PC-3 (cell line): ENCODE data around the gene HACD4. TPM values are rescaled to one million over a fixed set of nuclear protein-coding genes. Genes with fewer than 3 reads are reported as not detected.

Source experiments
- ATAC-seq: fragments of 200-7000 bp; cut with Tn5 transposase; 2 replicates; pipeline ENCODE4 v1.9.1; 2020; ENCODE audit warnings: mild to moderate bottlenecking, moderate library complexity
- BruUV-seq: library from RNA; stranded (reverse); fragments of 400-500 nt; replicated peaks from 2 replicates; lab custom pipeline; 2021; lab: Mats Ljungman, UMichigan
- CTCF ChIA-PET: fragments of 300-600 bp; sonication (Branson Sonifier 250); formaldehyde crosslinking; loops from one replicate; lab custom pipeline; 2022; ENCODE audit warnings: antibody characterized with exemption; lab: Charles Lee
- POLR2A ChIA-PET: fragments of 300-600 bp; sonication (Branson Sonifier 250); formaldehyde crosslinking; loops from one replicate; lab custom pipeline; 2022; ENCODE audit warnings: antibody characterized with exemption; ENCODE audit not compliant: unreplicated experiment; lab: Charles Lee
- DNase-seq: peaks from one replicate; pipeline ENCODE4 v3.0.0-alpha.2; 2015
- H2AFZ ChIP-seq: fragments of 300-600 bp; sonication (generic); 2 replicates; pipeline ENCODE4 v1.6.0; 2016; ENCODE audit warnings: antibody characterized with exemption, low read length
- H3F3A ChIP-seq: fragments of 300-600 bp; sonication (generic); one replicate; pipeline ENCODE4 v1.6.0; 2017; ENCODE audit warnings: antibody characterized with exemption, low read length, control low read depth, mild to moderate bottlenecking; ENCODE audit not compliant: unreplicated experiment
- H3K27ac ChIP-seq: fragments of 300-600 bp; sonication (generic); 2 replicates; pipeline ENCODE4 v1.5.1; 2016; ENCODE audit warnings: mild to moderate bottlenecking, low read length
- H3K27me3 ChIP-seq: fragments of 300-600 bp; sonication (generic); 2 replicates; pipeline ENCODE4 v1.6.1; 2016; ENCODE audit warnings: low read length, mixed read lengths
- H3K36me3 ChIP-seq: fragments of 300-600 bp; sonication (generic); 2 replicates; pipeline ENCODE4 v1.6.1; 2016; ENCODE audit warnings: low read depth, mixed run types, low read length, mixed read lengths
- H3K4me1 ChIP-seq: fragments of 300-600 bp; sonication (generic); 2 replicates; pipeline ENCODE4 v1.5.1; 2016; ENCODE audit warnings: low read length; ENCODE audit not compliant: insufficient read depth
- H3K4me2 ChIP-seq: fragments of 300-600 bp; sonication (generic); 2 replicates; pipeline ENCODE4 v1.6.0; 2016; ENCODE audit warnings: low read length
- H3K4me3 ChIP-seq: fragments of 300-600 bp; sonication (generic); 2 replicates; pipeline ENCODE4 v1.5.1; 2016; ENCODE audit warnings: mild to moderate bottlenecking, low read length, mixed read lengths
- H3K79me2 ChIP-seq: fragments of 300-600 bp; sonication (generic); 2 replicates; pipeline ENCODE4 v1.6.1; 2017; ENCODE audit warnings: low read length, mixed read lengths
- H3K9ac ChIP-seq: fragments of 300-600 bp; sonication (generic); 2 replicates; pipeline ENCODE4 v1.6.0; 2016; ENCODE audit warnings: mild to moderate bottlenecking, low read length
- H3K9me2 ChIP-seq: fragments of 300-600 bp; sonication (generic); replicated peaks from 2 replicates; pipeline ENCODE4 v1.6.1; 2016; ENCODE audit warnings: mixed run types, low read length, mixed read lengths
- H3K9me3 ChIP-seq: fragments of 300-600 bp; sonication (generic); 2 replicates; pipeline ENCODE4 v1.6.1; 2016; ENCODE audit warnings: low read length, mixed read lengths
- H4K20me1 ChIP-seq: fragments of 300-600 bp; sonication (generic); 2 replicates; pipeline ENCODE4 v1.6.1; 2016; ENCODE audit warnings: low read length, mixed read lengths
- EZH2 ChIP-seq: fragments of 300-600 bp; sonication (generic); IDR thresholded peaks from one replicate; pipeline ENCODE4 v1.6.1; 2017; ENCODE audit warnings: antibody characterized with exemption, mild to moderate bottlenecking, low read length; ENCODE audit not compliant: unreplicated experiment
- EZH2phosphoT487 ChIP-seq: fragments of 300-600 bp; sonication (generic); IDR thresholded peaks from 2 replicates; pipeline ENCODE4 v1.6.1; 2018; ENCODE audit warnings: mild to moderate bottlenecking, antibody characterized with exemption, low read length, borderline replicate concordance
- intact Hi-C: fragments of 100-400 bp; cut with micrococcal nuclease; formaldehyde crosslinking; loops from 2 replicates; pipeline ENCODE4 v1.9.0; 2023
- total RNA-seq: library from RNA; depleted of rRNA; stranded (reverse); fragments of >200 nt; gene quantifications from 2 replicates; pipeline ENCODE4 v1.2.3, GENCODE V29; 2014
- TF ChIP-seq, protein P1 (sequence below): fragments of 300-600 bp; sonication (generic); conservative IDR thresholded peaks from 2 replicates; pipeline ENCODE4 v1.5.1; 2017; ENCODE audit warnings: antibody characterized with exemption, low read depth, mild to moderate bottlenecking, low read length

Gene HACD4
- total RNA-seq, 1 experiment from 2014 or later = not detected

DNA sequence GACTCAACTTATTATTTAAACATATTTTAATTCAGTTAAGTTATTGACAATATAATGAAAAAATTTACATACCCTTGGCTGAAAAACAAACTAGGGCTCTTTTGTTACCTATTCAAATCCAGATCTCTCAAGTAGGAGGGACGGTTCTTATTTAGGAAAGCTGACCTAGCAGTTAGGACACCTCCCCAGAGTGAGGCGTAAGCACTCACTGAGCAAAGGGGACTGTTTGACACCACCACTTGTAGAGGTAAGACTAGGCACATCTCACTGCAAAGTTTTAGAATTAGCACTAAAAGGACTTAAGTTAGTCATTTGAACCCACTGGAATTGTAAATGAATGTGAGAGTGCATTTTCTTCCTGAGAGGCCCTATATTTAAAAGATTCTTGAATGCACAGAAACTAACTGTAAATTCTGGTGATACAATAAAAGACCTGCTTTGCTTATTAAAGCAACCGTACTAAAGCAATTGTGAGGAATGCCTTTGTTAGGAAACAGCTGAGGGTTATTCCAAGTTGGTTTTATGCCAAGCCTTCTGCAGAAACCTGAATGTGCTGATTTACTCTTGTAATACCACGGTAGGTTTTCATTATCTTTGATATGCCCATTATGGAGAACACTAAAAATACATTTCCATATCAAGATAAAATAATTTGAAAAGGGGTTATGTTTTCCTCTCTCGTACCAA is 16.2 kb downstream of the HACD4 start:
- no TSS peak for BruUV-seq
- intact Hi-C loops = no loop called here
- Histone ChIP-seq H3K79me2 (no peaks in the 10 kb centered on the region), H3K36me3 (no peaks in the 10 kb centered on the region), H3K9ac (no peak overlapping the region), H3K27ac (no peak overlapping the region), H3K27me3 (no peaks in the 10 kb centered on the region), H3K9me3 (no peaks in the 10 kb centered on the region), H3K4me2 (no peak overlapping the region), H2AFZ (no peak overlapping the region), H3K4me1 (peaks cover 19% of the 10 kb centered on the region), H4K20me1 (no peaks in the 10 kb centered on the region), H3K4me3 (no peak overlapping the region), H3K9me2 (no peaks in the 10 kb centered on the region), H3F3A (no peaks in the 10 kb centered on the region)
- ChIA-PET POLR2A (no interaction called here), CTCF (no interaction called here)
- DNase-seq (no peak), ATAC-seq (no peak)
- TF ChIP-seq EZH2 (no peak), EZH2phosphoT487 (no peak)
- TF ChIP-seq, protein P1, sequence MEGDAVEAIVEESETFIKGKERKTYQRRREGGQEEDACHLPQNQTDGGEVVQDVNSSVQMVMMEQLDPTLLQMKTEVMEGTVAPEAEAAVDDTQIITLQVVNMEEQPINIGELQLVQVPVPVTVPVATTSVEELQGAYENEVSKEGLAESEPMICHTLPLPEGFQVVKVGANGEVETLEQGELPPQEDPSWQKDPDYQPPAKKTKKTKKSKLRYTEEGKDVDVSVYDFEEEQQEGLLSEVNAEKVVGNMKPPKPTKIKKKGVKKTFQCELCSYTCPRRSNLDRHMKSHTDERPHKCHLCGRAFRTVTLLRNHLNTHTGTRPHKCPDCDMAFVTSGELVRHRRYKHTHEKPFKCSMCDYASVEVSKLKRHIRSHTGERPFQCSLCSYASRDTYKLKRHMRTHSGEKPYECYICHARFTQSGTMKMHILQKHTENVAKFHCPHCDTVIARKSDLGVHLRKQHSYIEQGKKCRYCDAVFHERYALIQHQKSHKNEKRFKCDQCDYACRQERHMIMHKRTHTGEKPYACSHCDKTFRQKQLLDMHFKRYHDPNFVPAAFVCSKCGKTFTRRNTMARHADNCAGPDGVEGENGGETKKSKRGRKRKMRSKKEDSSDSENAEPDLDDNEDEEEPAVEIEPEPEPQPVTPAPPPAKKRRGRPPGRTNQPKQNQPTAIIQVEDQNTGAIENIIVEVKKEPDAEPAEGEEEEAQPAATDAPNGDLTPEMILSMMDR = no peak

DNA sequence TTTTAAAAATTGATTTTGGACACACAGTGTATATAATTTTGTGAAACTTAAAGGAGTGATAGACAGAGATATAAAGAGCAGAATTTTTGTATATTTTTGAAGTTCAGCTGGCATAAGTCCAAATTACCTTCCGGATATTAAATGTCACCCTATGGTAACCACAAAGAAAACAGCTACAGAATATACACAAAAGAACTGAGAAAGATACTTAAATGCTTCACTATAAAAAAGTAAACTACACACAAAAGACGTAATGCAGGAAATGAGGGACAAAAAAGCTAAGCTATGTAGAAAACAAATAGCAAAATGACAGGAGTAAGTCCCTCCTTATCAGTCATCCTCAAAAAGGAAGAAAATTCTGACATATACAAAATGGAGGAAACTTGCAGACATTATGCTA is 29.4 kb downstream of the HACD4 start:
- ChIA-PET CTCF (no interaction called here), POLR2A (no interaction called here)
- Histone ChIP-seq H3K79me2 (no peaks in the 10 kb centered on the region), H3K27me3 (no peaks in the 10 kb centered on the region), H3K36me3 (no peaks in the 10 kb centered on the region), H3K4me2 (no peak overlapping the region), H3K4me3 (no peak overlapping the region), H4K20me1 (no peaks in the 10 kb centered on the region), H3K9me2 (no peaks in the 10 kb centered on the region), H3K9me3 (no peaks in the 10 kb centered on the region), H3F3A (no peaks in the 10 kb centered on the region), H2AFZ (no peak overlapping the region), H3K4me1 (no peaks in the 10 kb centered on the region), H3K27ac (no peak overlapping the region), H3K9ac (no peak overlapping the region)
- TF ChIP-seq EZH2 = no peak
- TF ChIP-seq, protein P1 = no peak
- no peak for TF ChIP-seq EZH2phosphoT487
- DNase-seq = no peak
- intact Hi-C loops = no loop called here
- BruUV-seq = no TSS peak
- no peak for ATAC-seq

DNA sequence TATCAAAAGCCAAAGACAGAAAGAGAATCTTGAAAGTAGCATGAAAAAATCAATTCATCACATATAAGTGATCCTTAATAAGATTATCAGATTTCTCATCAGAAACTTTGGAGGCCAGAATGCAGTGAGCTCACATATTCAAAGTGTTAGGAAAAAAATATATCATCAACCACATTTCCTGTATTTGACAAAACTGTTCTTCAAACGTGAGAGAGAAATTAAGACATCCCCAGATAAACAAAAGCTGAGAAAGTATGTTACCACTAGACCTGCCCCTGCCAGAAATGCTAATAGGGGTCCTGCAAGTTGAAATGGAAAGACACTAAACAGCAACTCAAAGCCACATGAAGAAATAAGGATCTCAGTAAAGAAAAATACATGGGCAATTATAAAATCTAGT is 29.9 kb downstream of the HACD4 start:
- Histone ChIP-seq H3K4me1 (no peaks in the 10 kb centered on the region), H3K4me2 (no peak overlapping the region), H3K9me3 (no peaks in the 10 kb centered on the region), H3F3A (no peaks in the 10 kb centered on the region), H3K27ac (no peak overlapping the region), H3K9me2 (no peaks in the 10 kb centered on the region), H3K36me3 (no peaks in the 10 kb centered on the region; the same call in 1 of the 2 replicates), H3K79me2 (no peaks in the 10 kb centered on the region), H2AFZ (no peak overlapping the region), H3K9ac (no peak overlapping the region), H3K27me3 (no peaks in the 10 kb centered on the region), H4K20me1 (no peaks in the 10 kb centered on the region), H3K4me3 (no peak overlapping the region)
- intact Hi-C loops = no loop called here
- CTCF ChIA-PET = no interaction called here
- DNase-seq (no peak), ATAC-seq (no peak)
- TF ChIP-seq EZH2phosphoT487 = no peak
- no peak for TF ChIP-seq EZH2
- TF ChIP-seq, protein P1 = no peak
- POLR2A ChIA-PET = no interaction called here
- no TSS peak for BruUV-seq
